GM18498 (cell line): ENCODE data around the gene ROBO2.

Source experiments
- ATAC-seq: cut with Tn5 transposase; IDR thresholded peaks from one replicate; pipeline ENCODE4 v1.9.1; 2021; ENCODE audit warnings: mild to moderate bottlenecking, moderate library complexity; ENCODE audit not compliant: unreplicated experiment

Gene ROBO2, protein sequence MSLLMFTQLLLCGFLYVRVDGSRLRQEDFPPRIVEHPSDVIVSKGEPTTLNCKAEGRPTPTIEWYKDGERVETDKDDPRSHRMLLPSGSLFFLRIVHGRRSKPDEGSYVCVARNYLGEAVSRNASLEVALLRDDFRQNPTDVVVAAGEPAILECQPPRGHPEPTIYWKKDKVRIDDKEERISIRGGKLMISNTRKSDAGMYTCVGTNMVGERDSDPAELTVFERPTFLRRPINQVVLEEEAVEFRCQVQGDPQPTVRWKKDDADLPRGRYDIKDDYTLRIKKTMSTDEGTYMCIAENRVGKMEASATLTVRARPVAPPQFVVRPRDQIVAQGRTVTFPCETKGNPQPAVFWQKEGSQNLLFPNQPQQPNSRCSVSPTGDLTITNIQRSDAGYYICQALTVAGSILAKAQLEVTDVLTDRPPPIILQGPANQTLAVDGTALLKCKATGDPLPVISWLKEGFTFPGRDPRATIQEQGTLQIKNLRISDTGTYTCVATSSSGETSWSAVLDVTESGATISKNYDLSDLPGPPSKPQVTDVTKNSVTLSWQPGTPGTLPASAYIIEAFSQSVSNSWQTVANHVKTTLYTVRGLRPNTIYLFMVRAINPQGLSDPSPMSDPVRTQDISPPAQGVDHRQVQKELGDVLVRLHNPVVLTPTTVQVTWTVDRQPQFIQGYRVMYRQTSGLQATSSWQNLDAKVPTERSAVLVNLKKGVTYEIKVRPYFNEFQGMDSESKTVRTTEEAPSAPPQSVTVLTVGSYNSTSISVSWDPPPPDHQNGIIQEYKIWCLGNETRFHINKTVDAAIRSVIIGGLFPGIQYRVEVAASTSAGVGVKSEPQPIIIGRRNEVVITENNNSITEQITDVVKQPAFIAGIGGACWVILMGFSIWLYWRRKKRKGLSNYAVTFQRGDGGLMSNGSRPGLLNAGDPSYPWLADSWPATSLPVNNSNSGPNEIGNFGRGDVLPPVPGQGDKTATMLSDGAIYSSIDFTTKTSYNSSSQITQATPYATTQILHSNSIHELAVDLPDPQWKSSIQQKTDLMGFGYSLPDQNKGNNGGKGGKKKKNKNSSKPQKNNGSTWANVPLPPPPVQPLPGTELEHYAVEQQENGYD (N-terminal part only)

DNA sequence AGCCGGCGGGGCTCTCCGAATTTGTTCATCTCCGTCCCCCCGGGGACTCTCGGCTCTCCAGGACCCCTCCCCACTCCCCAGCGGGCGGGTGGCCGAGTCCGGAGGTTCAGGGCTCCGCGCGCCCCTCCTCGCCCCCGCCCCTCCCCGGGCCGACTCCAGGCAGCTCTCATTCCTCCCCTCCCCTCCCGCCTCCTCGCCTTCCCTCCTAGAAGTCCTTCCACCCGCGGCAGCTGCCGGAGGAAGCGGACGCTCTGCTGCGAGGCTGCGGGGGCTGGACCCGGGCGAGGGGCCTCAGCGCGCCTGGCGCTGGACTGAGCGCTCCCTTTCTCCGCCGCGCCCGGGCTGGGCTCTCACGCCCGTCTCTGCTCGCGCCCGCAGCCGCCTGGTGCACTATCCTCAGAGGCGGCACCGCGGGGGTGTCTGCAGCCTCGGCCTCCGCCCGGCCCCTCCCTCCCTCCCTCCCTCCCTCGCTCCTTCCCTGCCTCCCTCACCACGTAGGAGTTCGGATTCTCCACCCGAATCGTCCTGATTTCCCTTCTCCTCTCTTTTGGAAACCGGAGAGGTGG lies at the start of gene ROBO2:
Gene ROBO2 (plus strand): TSS at position 494 of the 566 bp plus-strand sequence. CDS start 687 bp downstream, outside the sequence.
- ATAC-seq: no peak

GRCh38 chr3:76990606-76991005 lies 49.3 kb upstream of the ROBO2 start:
- no peak for ATAC-seq

DNA sequence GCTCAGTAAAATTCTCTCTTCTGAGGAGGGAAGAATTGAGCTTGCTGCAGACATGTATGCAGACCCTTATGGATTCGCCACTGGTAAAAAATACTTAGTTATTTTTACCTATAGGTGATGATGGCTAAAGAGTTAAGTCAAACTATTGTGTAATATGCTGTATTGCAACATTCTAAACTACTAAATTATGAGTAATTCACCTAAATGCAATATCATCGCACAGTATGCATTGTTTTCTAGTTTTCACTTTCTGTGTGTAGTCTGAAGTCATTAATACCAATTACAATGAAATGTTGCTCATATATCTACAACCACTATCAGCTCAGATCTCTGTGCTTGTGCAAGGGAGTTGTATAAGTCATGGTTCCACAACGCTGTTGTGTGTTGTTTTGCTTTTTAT lies 48.7 kb upstream of the ROBO2 start:
- no peak for ATAC-seq

GRCh38 chr3:76997733-76998132 lies 42.2 kb upstream of the ROBO2 start:
- ATAC-seq: no peak

DNA sequence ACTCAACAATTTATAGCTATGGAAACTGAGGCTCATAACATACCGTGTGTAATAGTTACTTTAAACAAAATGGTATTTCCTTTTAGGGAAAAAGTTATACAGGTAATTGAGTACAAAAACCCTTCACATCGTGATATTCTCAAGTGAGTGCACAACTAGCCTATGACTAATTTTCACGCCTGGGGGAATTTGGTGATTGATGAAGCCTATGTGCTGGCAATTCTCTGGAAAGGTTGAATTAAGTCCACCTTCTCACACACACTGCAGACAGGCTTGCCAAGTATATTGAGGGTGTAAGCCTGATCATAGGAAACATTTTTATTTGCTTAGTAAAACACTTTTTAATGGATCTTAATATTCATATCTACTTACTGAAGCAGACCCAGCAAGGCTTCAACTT lies 41.3 kb upstream of the ROBO2 start:
- ATAC-seq: no peak

GRCh38 chr3:77001062-77001701 lies 38.7 kb upstream of the ROBO2 start:
- no peak for ATAC-seq

DNA sequence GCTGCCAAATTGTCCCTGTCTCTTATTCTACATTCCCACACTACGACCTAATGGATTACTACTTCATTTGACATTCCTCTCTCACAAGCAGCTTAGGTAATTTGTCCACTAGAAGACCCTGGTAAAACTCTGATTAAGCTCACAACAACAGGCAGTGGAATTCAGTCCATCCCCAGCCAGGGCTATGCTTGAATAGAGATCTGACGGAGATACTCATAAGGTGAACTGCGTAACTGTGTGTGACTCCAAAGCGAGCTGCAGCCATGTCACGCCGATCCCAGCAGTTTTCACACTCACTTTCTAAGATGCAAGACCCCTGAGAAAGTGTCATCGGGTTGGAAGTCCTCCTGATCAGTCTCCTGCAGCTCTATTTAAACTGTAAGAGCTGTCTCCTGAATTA lies 25.7 kb upstream of the ROBO2 start:
- ATAC-seq: no peak

DNA sequence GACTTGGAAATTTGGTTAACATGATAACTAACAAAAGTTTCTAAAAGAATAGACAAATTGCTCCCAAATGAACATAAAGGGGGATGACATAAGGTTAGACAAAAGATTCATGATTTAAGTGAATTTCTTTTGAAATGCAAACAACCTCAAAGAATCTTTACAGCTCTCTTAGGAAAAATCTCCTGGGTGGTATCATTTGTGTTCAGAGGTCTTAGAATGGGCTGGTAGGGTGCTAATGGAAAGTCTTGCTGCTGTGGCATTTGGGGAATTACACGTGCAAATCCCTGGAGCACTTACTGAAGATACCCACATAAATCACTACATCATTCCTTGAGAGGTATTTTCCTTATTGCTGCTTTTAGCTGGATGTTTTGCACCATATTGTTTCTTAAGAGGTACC lies 14.4 kb upstream of the ROBO2 start:
- ATAC-seq: no peak

- no peak for ATAC-seq
Observed at GRCh38 chr3:77026904-77027634, 12.8 kb upstream of the ROBO2 start.

- ATAC-seq: no peak
Observed at GRCh38 chr3:77028005-77028404, 11.9 kb upstream of the ROBO2 start.

DNA sequence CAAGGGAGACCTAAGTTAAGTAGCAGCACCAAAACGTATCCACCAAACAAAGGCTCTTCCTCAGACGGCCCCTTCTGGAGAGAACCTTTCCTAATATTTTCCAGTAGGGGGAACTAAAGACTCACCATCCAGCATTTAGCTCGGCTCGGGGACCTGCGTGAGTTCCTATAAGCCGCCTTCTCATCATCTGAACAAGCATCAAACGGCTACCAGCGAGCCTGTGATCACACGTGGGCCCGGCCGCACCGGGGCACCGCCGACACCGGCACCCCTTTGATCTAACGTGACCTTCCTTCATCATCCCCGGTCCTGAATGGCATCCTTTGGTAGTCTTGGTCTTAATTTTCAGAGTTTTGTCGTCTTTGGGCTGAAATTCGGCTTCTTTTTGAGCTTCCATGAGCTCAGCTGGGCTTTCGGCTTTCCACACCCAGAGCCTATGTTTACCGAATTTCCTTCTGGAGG lies 1.4 kb upstream of the ROBO2 start:
- peak; percentile 56 for ATAC-seq

- no peak for ATAC-seq
Observed at GRCh38 chr3:77038930-77039605, 831 bp upstream of the ROBO2 start.

DNA sequence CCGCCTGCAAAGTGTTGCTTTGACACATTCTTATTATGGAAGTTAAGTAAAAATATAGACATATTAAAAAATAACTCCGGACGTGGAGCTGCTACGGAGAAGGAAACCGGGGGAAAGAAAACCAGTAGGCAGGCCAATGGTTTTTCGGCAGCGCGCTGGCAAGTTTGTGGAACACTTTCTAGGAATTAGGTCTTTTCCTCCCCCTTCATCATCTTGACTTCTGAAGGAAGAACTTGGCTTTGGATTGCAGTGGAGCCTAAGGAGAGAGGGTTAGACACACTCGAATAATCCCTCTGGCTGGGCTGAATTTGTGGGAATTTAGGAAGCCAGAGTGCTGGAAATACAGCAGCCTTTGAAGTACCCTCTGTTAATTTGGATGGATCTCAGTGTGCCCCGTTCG lies 317 bp downstream of the ROBO2 start:
- ATAC-seq: no peak

- no peak for ATAC-seq
Observed at GRCh38 chr3:77040926-77041722, 1.2 kb downstream of the ROBO2 start.

GRCh38 chr3:77041811-77042210 lies 1.9 kb downstream of the ROBO2 start:
- no peak for ATAC-seq

- ATAC-seq: no peak
Observed at GRCh38 chr3:77042343-77042742, 2.4 kb downstream of the ROBO2 start.

- no peak for ATAC-seq
Observed at GRCh38 chr3:77042882-77043281, 3.0 kb downstream of the ROBO2 start.

GRCh38 chr3:77045686-77046085 lies 5.8 kb downstream of the ROBO2 start:
- ATAC-seq: no peak

GRCh38 chr3:77048186-77048585 lies 8.3 kb downstream of the ROBO2 start:
- no peak for ATAC-seq
